Measurements from ENCODE around the gene CCL16.

Gene CCL16

GRCh38 chr17:35986643-35987042, 5.3 kb upstream of the CCL16 start, which contains the start of gene CCL14:
Gene CCL14, minus strand, starts transcription at chr17:35986729. Its CDS starts 80 bp downstream, at chr17:35986649.
- no peak for DNase-seq (ENCODE audit: low read depth in 2 of 2)

- no peak for DNase-seq (ENCODE audit: low read depth in 2 of 2)
Observed at GRCh38 chr17:35984140-35984539, 2.8 kb upstream of the CCL16 start.

- no peak for DNase-seq (ENCODE audit: low read depth in 2 of 2)
Observed at GRCh38 chr17:35982409-35983191, 1.3 kb upstream of the CCL16 start.

- no peak for DNase-seq (ENCODE audit: low read depth in 2 of 2)
Observed at GRCh38 chr17:35981908-35982330, 622 bp upstream of the CCL16 start.

- no peak for DNase-seq (ENCODE audit: low read depth in 2 of 2)
Observed at GRCh38 chr17:35978346-35978745, 3.0 kb downstream of the CCL16 start.

- DNase-seq (ENCODE audit: low read depth in 2 of 2) = no peak
Observed at GRCh38 chr17:35977509-35977908, 3.8 kb downstream of the CCL16 start.

GRCh38 chr17:35973333-35974260, 7.7 kb downstream of the CCL16 start:
- DNase-seq (ENCODE audit: low read depth in 2 of 2) = no peak

GRCh38 chr17:35972945-35973332, 8.4 kb downstream of the CCL16 start:
- DNase-seq (ENCODE audit: low read depth in 2 of 2) = no peak

GRCh38 chr17:35972535-35972934, 8.8 kb downstream of the CCL16 start:
- DNase-seq (ENCODE audit: low read depth in 2 of 2) = no peak

GRCh38 chr17:35972066-35972465, 9.2 kb downstream of the CCL16 start:
- no peak for DNase-seq (ENCODE audit: low read depth in 2 of 2)

- peak; percentile 66 to 67 for DNase-seq (ENCODE audit: low read depth in 2 of 2)
Observed at GRCh38 chr17:35969558-35970380, 11.5 kb downstream of the CCL16 start.

GRCh38 chr17:35968520-35969054, 12.7 kb downstream of the CCL16 start:
- DNase-seq (ENCODE audit: low read depth in 2 of 2) = no peak

GRCh38 chr17:35965272-35965671, 16.0 kb downstream of the CCL16 start:
- DNase-seq (ENCODE audit: low read depth in 2 of 2) = no peak

GRCh38 chr17:35963663-35964062, 17.6 kb downstream of the CCL16 start:
- DNase-seq (ENCODE audit: low read depth in 2 of 2) = no peak

- DNase-seq (ENCODE audit: low read depth in 2 of 2) = no peak
Observed at GRCh38 chr17:35953720-35954119, 27.6 kb downstream of the CCL16 start.

- DNase-seq (ENCODE audit: low read depth in 2 of 2) = no peak
Observed at GRCh38 chr17:35949401-35949800, 31.9 kb downstream of the CCL16 start.

GRCh38 chr17:35948092-35948491, 33.2 kb downstream of the CCL16 start:
- DNase-seq (ENCODE audit: low read depth in 2 of 2) = no peak

GRCh38 chr17:35947156-35947585, 34.1 kb downstream of the CCL16 start:
- peak; percentile 24 to 29 for DNase-seq (ENCODE audit: low read depth in 2 of 2)

- no peak for DNase-seq (ENCODE audit: low read depth in 2 of 2)
Observed at GRCh38 chr17:35944151-35944550, 37.1 kb downstream of the CCL16 start.

- DNase-seq (ENCODE audit: low read depth in 2 of 2) = no peak
Observed at GRCh38 chr17:35943537-35943936, 37.8 kb downstream of the CCL16 start, which contains the start of gene LYZL6. Gene LYZL6, minus strand, starts transcription at chr17:35943713. Its CDS starts 4,357 bp downstream, at chr17:35939356.

- no peak for DNase-seq (ENCODE audit: low read depth in 2 of 2)
Observed at GRCh38 chr17:35942588-35943186, 38.6 kb downstream of the CCL16 start.

Data from activated CD4-positive, alpha-beta T cell treated with anti-CD3 and anti-CD28 coated beads for 24 hours (primary cell).